Spleen (tissue), 13 donors: ENCODE results near the gene SPACA5B. TPM values are rescaled to one million over a fixed set of nuclear protein-coding genes. Genes with fewer than 3 reads are reported as not detected.
"Not testable (repeated sequence)": the region's sequence is repeated elsewhere in the genome, so short reads cannot be mapped to it uniquely, and the experiment has no call there.

Experiments used
- DNase-seq: peaks from one replicate; pipeline ENCODE4 v3.0.0-alpha.2; 2020
- H3K27ac ChIP-seq, 8 donors: fragments of 200-600 bp; sonication (generic) in 7 of 8; 1 replicate in 4 of 8; 2 replicates in 4 of 8; pipeline versions ENCODE4 v1.5.0 to v1.8.0; 2016 to 2021; ENCODE audit warnings: inconsistent platforms in 4 of 8, mild to moderate bottlenecking in 4 of 8, moderate library complexity in 1 of 8
- H3K27me3 ChIP-seq, 7 donors: fragments of 200-600 bp; sonication (generic) in 6 of 7; replicated peaks in 1 of 7; 1 replicate in 4 of 7; 2 replicates in 3 of 7; pipeline versions ENCODE4 v1.5.0 to v1.8.0; 2016 to 2021; ENCODE audit warnings: inconsistent platforms in 3 of 7, mild to moderate bottlenecking in 1 of 7
- H3K36me3 ChIP-seq, 6 donors: fragments of 200-600 bp; sonication (generic) in 5 of 6; 1 replicate in 4 of 6; 2 replicates in 2 of 6; pipeline versions ENCODE4 v1.5.0 to v1.8.0; 2016 to 2021; ENCODE audit warnings: inconsistent platforms in 2 of 6
- H3K4me1 ChIP-seq, 6 donors: fragments of 200-600 bp; sonication (generic) in 5 of 6; 1 replicate in 3 of 6; 2 replicates in 3 of 6; pipeline versions ENCODE4 v1.5.0 to v1.8.0; 2016 to 2021; ENCODE audit warnings: inconsistent platforms in 3 of 6
- H3K4me3 ChIP-seq, 8 donors: fragments of 200-600 bp; sonication (generic) in 7 of 8; 1 replicate in 4 of 8; 2 replicates in 4 of 8; pipeline versions ENCODE4 v1.5.0 to v1.8.0; 2016 to 2021; ENCODE audit warnings: inconsistent platforms in 4 of 8, mild to moderate bottlenecking in 4 of 8, moderate library complexity in 2 of 8
- H3K9me3 ChIP-seq, 8 donors: fragments of 200-600 bp; sonication (generic) in 7 of 8; 1 replicate in 4 of 8; 2 replicates in 4 of 8; pipeline versions ENCODE4 v1.5.0 to v1.8.0; 2016 to 2021; ENCODE audit warnings: inconsistent platforms in 4 of 8
- CTCF ChIP-seq, 11 experiments: fragments of 200-600 bp in 7 of 11; fragments of 450-650 bp in 4 of 11; sonication (generic) in 4 of 11; IDR thresholded peaks in 8 of 11; conservative IDR thresholded peaks in 3 of 11; 1 replicate in 7 of 11; 2 replicates in 4 of 11; pipeline versions ENCODE4 v1.4.0 to v1.8.0; 2016 to 2021; ENCODE audit warnings: antibody characterized with exemption in 11 of 11, inconsistent platforms in 4 of 11, mild to moderate bottlenecking in 1 of 11
- POLR2A ChIP-seq, 3 donors: fragments of 450-650 bp; IDR thresholded peaks; one replicate each; pipeline ENCODE4 v1.5.1; 2017; ENCODE audit warnings: antibody characterized with exemption in 3 of 3, mild to moderate bottlenecking in 1 of 3
- POLR2AphosphoS5 ChIP-seq, 3 donors: sonication (generic); formaldehyde crosslinking; IDR thresholded peaks; one replicate each; pipeline ENCODE4 v1.5.1; 2017; ENCODE audit warnings: antibody characterized with exemption in 3 of 3
- WGBS, 5 donors: extraction: QIAGEN DNeasy Blood & Tissue Kit in 3 of 5; methylation state at CpG; one replicate each; pipeline versions ENCODE4 v1.1.5 to v1.1.7; 2013 to 2018; 5-methylcytosine and 5-hydroxymethylcytosine counted together
- intact Hi-C: fragments of 100-400 bp; cut with DNase I; formaldehyde crosslinking; loops from one replicate; pipeline ENCODE4 v1.15.0; 2023; ENCODE audit warnings: low total_unique reads
- long read RNA-seq, 2 donors: transcript quantifications; one replicate each; lab custom pipeline, GENCODE V29; 2026
- polyA plus RNA-seq, 3 donors: library from polyadenylated mRNA; stranded (reverse); fragments of 200-250 nt; gene quantifications; one replicate each; pipeline ENCODE4 v1.2.1, GENCODE V29; 2013
- total RNA-seq, 7 donors: library from RNA; depleted of rRNA in 3 of 7; stranded (reverse); fragments of >200 nt in 3 of 7; fragmentation: NEBNext Ultra II Directional in 4 of 7; extraction: Animal tissue kit (Norgen Biotek cat#: 25700) in 4 of 7; gene quantifications; one replicate each; pipeline versions ENCODE4 v1.1.0 to v1.2.1, GENCODE V29; 2016 to 2021
- donor health status: healthy with polysubstance abuse.
- donor health status: DM: no; HTN: no; CAD: no; lungs with moderate emphysema.
- donor health status: DM: no; HTN: no; CAD: no.
- donor health status: Bipolar disorder and iron deficiency.
- donor health status: healthy.
- donor health status: DM: no; HTN: no; CAD: no.
- donor health status: DM: yes; HTN: yes; CAD: no.

The SPACA5B gene
- not detected for total RNA-seq
- not detected for polyA plus RNA-seq
- long read RNA-seq, donor 1, result 0 reads
- long read RNA-seq, donor 2, result 0 reads

GRCh38 chrX:48130326-48130725 is at the start of gene SPACA5B:
SPACA5B (plus strand) TSS chrX:48130626; CDS start chrX:48130688, 62 bp downstream.
- H3K4me3 ChIP-seq, intact Hi-C loops, H3K36me3 ChIP-seq, H3K9me3 ChIP-seq, H3K4me1 ChIP-seq, H3K27ac ChIP-seq, H3K27me3 ChIP-seq, DNase-seq: not testable (repeated sequence)
- WGBS, 5 donors, result no CpG with 5 or more reads among the region's 4 CpGs

GRCh38 chrX:48083212-48083611 is 47.2 kb upstream of the SPACA5B start:
- Histone ChIP-seq H3K4me1 (peaks cover 0 to 4% (median 0%) of the 10 kb centered on the region in 6 donors), H3K27me3 (no peaks in the 10 kb centered on the region), H3K4me3 (no peak overlapping the region), H3K9me3 (no peaks in the 10 kb centered on the region), H3K36me3 (no peaks in the 10 kb centered on the region), H3K27ac (no peak overlapping the region)
- WGBS, 5 donors, result 10 to 20% (median 13%) methylated on average over 9 of the region's 9 CpGs
- no peak for DNase-seq
- intact Hi-C loops, result loop anchor here (10.0 kb wide), 1 partner anchor 392 kb away; the partner anchor contains the start of genes FTSJ1 and SLC38A5
- TF ChIP-seq POLR2AphosphoS5 (IDR thresholded peaks at IDR 0.05) (no peak), CTCF (IDR thresholded peaks at IDR 0.05 in 8 of 11, conservative IDR thresholded peaks at IDR 0.05 in 3 of 11) (peak in 10 of 11 experiments; percentile 17 to 65 (median 59)), POLR2A (IDR thresholded peaks at IDR 0.05) (no peak)

GRCh38 chrX:48083706-48084105 is 46.7 kb upstream of the SPACA5B start:
- H3K9me3 ChIP-seq, result no peaks in the 10 kb centered on the region
- 84 to 92% (median 87%) methylated on average over 4 to 5 of the region's 5 CpGs for WGBS, 5 donors
- DNase-seq, result no peak
- H3K27me3 ChIP-seq, result no peaks in the 10 kb centered on the region
- TF ChIP-seq POLR2AphosphoS5 (IDR thresholded peaks at IDR 0.05) (no peak), POLR2A (IDR thresholded peaks at IDR 0.05) (no peak), CTCF (IDR thresholded peaks at IDR 0.05 in 8 of 11, conservative IDR thresholded peaks at IDR 0.05 in 3 of 11) (no peak)
- H3K4me1 ChIP-seq, result peaks cover 0 to 4% (median 0%) of the 10 kb centered on the region in 6 donors
- no peaks in the 10 kb centered on the region for H3K36me3 ChIP-seq
- H3K4me3 ChIP-seq, result no peak overlapping the region
- no peak overlapping the region for H3K27ac ChIP-seq
- intact Hi-C loops, result loop anchor here (10.0 kb wide), 1 partner anchor 391 kb away; the partner anchor contains the start of genes FTSJ1 and SLC38A5

- H3K36me3 ChIP-seq, result no peaks in the 10 kb centered on the region
- no peaks in the 10 kb centered on the region for H3K9me3 ChIP-seq
- intact Hi-C loops, result loop anchor here (10.0 kb wide), 1 partner anchor 389 kb away; the partner anchor contains the start of genes FTSJ1 and SLC38A5
- H3K4me1 ChIP-seq, result peaks cover 0 to 4% (median 0%) of the 10 kb centered on the region in 6 donors
- DNase-seq, result no peak
- no peak overlapping the region for H3K4me3 ChIP-seq
- TF ChIP-seq CTCF (IDR thresholded peaks at IDR 0.05 in 8 of 11, conservative IDR thresholded peaks at IDR 0.05 in 3 of 11) (no peak), POLR2AphosphoS5 (IDR thresholded peaks at IDR 0.05) (no peak), POLR2A (IDR thresholded peaks at IDR 0.05) (no peak)
- H3K27ac ChIP-seq, result peak overlapping the region in 3 of 8 donors; percentile 25 to 66 (median 65)
- H3K27me3 ChIP-seq, result no peaks in the 10 kb centered on the region
Measured at GRCh38 chrX:48086082-48086481, 44.3 kb upstream of the SPACA5B start.
